Activated T-helper 2 cell treated with anti-CD3 and anti-CD28 coated beads, Interferon-gamma antibody, Interleukin-2, Interleukin-4, amounts not matched to agents 10 μg/mL and 5 μg/mL and 100 μg/mL, durations not matched to agents 14 hours and 24 hours and 36 hours (primary cell): Measurements from ENCODE around the gene GOLGA6L10. TPM values are rescaled to one million over a fixed set of nuclear protein-coding genes. Genes with fewer than 3 reads are reported as not detected.
A peak's percentile ranks its signal among the peaks of the same experiment; 100 is the strongest.

ENCODE experiments used
- DNase-seq: peaks from one replicate; pipeline ENCODE4 v3.0.0; 2021; ENCODE audit warnings: low spot score
- H3K27ac Mint-ChIP-seq: one replicate; pipeline ENCODE4 v1.8.0; 2021; ENCODE audit warnings: mixed read lengths
- H3K27me3 Mint-ChIP-seq: one replicate; pipeline ENCODE4 v1.8.0; 2021; ENCODE audit warnings: low read depth, mixed read lengths
- H3K36me3 Mint-ChIP-seq: one replicate; pipeline ENCODE4 v1.8.0; 2021; ENCODE audit warnings: low read depth, mixed read lengths
- H3K4me1 Mint-ChIP-seq: one replicate; pipeline ENCODE4 v1.8.0; 2021; ENCODE audit warnings: low read depth, mixed read lengths
- H3K4me3 Mint-ChIP-seq: one replicate; pipeline ENCODE4 v1.8.0; 2021; ENCODE audit warnings: low read depth, mild to moderate bottlenecking, moderate library complexity, mixed read lengths
- H3K9me3 Mint-ChIP-seq: one replicate; pipeline ENCODE4 v1.8.0; 2021; ENCODE audit warnings: mixed read lengths
- intact Hi-C: fragments of 100-400 bp; cut with micrococcal nuclease; formaldehyde crosslinking; loops from one replicate; pipeline ENCODE4 v1.15.1; 2023
- total RNA-seq: library from RNA; stranded (reverse); gene quantifications from 2 replicates; pipeline ENCODE4 v1.2.3, GENCODE V29; 2022

GOLGA6L10 gene
- total RNA-seq, 1 donor from 2014 or later, result 1.0 TPM

GRCh38 chr15:82298520-82298919, 50.8 kb downstream of the GOLGA6L10 start:
- Mint-ChIP-seq H3K4me1 (no peaks in the 10 kb centered on the region), H3K27ac (no peak overlapping the region), H3K36me3 (no peaks in the 10 kb centered on the region), H3K9me3 (no peaks in the 10 kb centered on the region), H3K4me3 (no peak overlapping the region), H3K27me3 (peaks cover 14% of the 10 kb centered on the region)
- DNase-seq, result peak; percentile 44
- intact Hi-C loops, result no loop called here

DNA sequence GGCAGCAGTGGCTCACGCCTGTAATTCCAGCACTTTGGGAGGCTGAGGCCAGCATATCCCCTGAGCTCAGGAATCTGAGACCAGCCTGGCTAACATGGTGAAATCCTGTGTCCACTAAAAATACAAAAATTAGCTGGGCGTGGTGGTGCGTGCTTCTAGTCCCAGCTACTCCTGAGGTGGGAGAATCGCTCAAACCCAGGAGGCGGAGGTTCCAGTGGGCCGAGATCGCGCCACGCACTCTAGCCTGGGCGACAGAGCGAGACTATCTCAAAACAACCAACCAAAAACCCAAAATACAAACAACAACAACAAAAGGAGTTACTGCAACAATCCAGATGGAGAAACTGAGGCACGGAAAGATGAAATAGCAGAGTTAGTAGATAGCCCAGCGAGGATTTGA, 51.2 kb downstream of the GOLGA6L10 start:
- Mint-ChIP-seq H3K27me3 (peaks cover 14% of the 10 kb centered on the region), H3K27ac (no peak overlapping the region), H3K4me1 (no peaks in the 10 kb centered on the region), H3K9me3 (no peaks in the 10 kb centered on the region), H3K36me3 (no peaks in the 10 kb centered on the region), H3K4me3 (no peak overlapping the region)
- intact Hi-C loops, result no loop called here
- DNase-seq, result no peak

- Mint-ChIP-seq H3K9me3 (no peaks in the 10 kb centered on the region), H3K4me3 (no peak overlapping the region), H3K27me3 (peaks cover 14% of the 10 kb centered on the region), H3K27ac (no peak overlapping the region), H3K36me3 (no peaks in the 10 kb centered on the region), H3K4me1 (no peaks in the 10 kb centered on the region)
- intact Hi-C loops, result no loop called here
- DNase-seq, result no peak
These were observed 51.7 kb downstream of the GOLGA6L10 start for GRCh38 chr15:82297546-82297945.

DNA sequence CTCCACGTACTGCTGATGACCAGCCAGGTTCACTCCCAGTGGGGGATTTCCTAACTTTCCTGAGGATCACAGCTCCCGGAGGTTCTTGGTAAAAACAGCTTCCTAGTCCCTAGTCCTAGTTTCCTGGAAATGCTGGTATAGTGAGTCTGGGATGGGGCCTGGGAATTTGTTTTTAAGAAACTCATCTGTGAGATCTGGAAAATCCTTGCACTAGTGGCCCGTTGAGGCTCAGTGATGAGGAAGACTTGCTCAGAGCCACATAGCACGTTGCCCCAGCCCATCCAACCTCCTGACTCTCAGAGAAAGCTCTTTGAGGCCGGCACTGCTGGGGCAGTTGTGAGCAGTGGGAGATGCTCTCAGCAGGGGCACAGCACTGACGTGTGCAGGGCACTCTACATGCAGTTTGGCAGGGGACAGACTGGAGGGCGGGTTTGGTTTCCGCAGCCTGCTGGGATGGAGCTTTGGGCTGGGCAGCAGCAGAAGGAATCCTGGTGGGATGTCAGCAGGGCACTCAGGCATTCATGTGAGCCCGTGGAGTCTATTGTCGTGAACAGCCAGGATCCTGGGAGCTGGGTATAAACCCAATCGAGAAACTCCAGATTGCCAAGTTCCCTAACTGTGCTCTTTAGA, 55.1 kb downstream of the GOLGA6L10 start:
- intact Hi-C loops, result no loop called here
- Mint-ChIP-seq H3K27ac (no peak overlapping the region), H3K36me3 (no peaks in the 10 kb centered on the region), H3K9me3 (peaks cover 4% of the 10 kb centered on the region), H3K4me1 (peaks cover 4% of the 10 kb centered on the region), H3K27me3 (peaks cover 31% of the 10 kb centered on the region), H3K4me3 (no peak overlapping the region)
- no peak for DNase-seq

DNA sequence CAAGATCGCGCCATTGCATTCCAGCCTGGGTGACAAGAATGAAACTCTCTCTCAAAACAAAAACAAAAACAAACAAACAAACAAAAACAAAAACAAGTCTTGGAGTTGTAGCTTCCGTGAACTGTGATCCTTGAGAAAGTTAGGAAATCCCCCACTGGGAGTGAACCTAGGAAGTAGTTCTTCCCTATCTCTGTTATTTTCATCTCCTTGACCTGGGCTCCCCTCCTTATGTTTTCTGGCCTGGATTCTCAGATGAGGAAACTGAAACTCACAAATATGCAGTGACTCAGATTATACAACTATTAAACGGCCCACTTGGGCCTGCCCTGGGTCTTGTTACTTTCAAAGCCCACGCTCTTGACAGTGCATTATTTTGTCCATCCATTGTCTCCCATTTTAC, 57.0 kb downstream of the GOLGA6L10 start:
- intact Hi-C loops, result no loop called here
- Mint-ChIP-seq H3K36me3 (no peaks in the 10 kb centered on the region), H3K4me1 (peaks cover 8% of the 10 kb centered on the region), H3K27me3 (peaks cover 30% of the 10 kb centered on the region), H3K4me3 (no peak overlapping the region), H3K27ac (no peak overlapping the region), H3K9me3 (peaks cover 14% of the 10 kb centered on the region)
- DNase-seq, result no peak

Other genes with a start within 250 kb of the GOLGA6L10 start
- gene EFL1, start 86.7 kb downstream of the GOLGA6L10 start, total RNA-seq, result 23.3 and 26.6 TPM in 2 replicates
- 0.51 TPM in 1 of 2 replicates, not detected in the other for gene SAXO2, start 86.7 kb downstream of the GOLGA6L10 start, total RNA-seq
- gene GOLGA6L9, start 80.3 kb upstream of the GOLGA6L10 start, total RNA-seq, result 1.3 and 1.7 TPM in 2 replicates
- gene RPS17, start 191.0 kb upstream of the GOLGA6L10 start, total RNA-seq, result 2,500 and 2,516 TPM in 2 replicates